Activated CD4-positive, alpha-beta T cell treated with anti-CD3 and anti-CD28 coated beads for 48 hours (primary cell): ENCODE data around the gene NUMBL.
"Not testable (repeated sequence)": the region's sequence is repeated elsewhere in the genome, so short reads cannot be mapped to it uniquely, and the experiment has no call there.

Source experiments
- DNase-seq: peaks from one replicate; pipeline ENCODE4 v3.0.0-alpha.2; 2020

NUMBL gene

DNA sequence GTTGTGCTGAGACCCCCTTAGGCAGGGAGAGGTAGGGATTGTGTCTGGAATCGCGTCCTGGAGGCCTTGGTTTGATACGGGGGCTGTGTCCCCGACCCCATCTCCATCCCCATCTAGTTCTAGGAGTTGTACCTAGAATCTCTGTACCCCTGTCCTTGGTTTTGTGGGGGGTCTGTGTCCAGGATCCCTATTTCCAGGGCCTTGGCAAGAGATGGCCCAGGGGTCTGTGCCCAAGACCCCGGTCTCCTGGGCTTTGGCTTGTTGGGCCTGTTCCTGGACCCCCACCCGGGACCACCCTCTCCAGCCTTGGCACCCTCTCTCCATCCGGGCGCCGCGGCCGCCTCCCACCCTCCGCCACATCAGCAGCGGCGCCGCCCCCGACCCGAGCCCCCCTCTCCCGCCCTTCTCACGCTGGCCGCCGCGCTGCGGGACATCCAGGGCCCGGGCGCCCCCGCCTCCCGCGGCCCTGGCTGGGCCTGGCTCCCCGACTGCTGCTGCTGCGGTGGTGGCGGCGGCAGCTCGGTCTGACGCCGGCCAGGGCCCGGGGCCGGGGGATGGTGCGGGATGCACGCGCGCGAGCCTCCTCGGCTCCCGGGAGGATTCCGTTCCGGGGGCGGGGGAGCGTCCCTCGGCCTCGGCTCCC lies at the start of gene NUMBL:
Gene NUMBL (minus strand): TSS at position 602 of the 643 bp plus-strand sequence. CDS start 168 bp downstream, at position 434.
- no peak for DNase-seq

DNA sequence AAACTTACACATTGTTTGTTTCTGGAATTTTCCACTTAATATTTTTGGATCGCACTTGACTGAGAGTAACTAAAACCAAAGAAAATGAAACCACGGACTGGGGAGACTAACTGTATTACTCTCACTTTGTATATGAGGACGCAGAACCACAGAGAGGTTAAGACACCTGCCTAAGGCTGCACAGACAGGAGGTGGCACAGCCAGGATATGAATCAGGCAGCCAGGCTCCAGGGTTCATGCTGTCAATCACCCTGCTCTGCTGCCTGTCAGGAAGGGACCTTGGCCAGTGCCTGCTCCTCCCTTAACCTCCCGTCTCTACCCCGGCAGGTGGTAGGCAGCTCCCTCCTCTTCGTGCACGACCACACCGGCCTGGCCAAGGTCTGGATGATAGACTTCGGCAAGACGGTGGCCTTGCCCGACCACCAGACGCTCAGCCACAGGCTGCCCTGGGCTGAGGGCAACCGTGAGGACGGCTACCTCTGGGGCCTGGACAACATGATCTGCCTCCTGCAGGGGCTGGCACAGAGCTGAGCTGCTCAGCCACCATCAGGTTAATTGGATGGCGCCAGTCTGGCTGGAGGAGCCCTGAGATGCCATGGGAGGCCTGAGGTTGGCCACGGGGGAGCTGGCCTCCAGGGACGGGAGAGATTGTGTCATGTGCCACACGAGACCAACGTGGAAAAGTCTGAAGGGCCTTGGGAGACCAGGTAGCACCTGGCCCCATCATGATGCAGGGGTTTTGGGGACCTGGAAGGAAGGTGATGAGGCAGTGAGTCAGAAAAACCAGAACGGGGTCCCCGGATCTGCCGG lies 48.8 kb upstream of the NUMBL start:
- no peak for DNase-seq

DNA sequence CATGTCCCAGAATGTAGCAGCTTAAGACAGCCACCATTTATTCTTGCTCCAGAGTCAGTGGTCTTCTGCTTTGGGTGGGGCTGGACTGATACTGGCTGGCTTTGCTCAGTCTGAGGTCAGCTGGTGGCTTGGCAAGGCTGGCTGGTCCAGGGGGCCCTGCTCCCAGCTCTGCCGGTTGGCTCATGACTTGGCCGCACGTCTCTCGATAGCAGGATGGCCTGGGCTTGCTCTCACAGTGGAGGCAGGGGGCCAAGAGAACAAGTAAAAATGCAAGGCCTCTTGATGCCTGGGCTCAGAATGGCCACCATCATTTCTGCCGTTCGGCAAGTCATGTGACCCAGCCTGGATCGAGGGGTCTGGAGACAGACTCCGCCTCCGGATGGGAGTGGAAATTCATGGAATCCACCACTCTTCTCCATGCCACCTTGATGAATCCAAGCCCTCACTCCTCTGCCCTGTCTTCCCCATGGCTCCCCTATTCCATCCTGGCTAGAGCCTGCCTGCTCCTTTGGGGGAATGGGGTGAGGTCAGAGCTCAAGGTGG lies 46.7 kb upstream of the NUMBL start:
- DNase-seq, result no peak

DNA sequence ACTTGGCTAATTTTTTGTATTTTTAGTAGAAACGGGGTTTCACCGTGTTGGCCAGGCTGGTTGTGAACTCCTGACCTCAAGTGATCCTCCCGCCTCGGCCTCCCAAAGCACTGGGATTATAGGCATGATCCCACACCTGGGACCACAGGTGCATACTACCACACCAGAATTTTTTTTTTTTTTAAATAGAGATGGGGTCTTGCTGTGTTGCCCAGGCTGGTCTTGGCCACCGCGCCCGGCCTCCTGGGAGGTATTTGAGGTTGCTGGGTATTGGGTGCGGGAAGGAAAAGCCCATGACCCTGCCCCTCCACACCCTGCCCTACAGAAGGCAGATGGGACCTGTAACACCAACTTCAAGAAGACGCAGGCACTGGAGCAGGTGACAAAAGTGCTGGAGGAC lies 46.2 kb upstream of the NUMBL start:
- DNase-seq, result no peak

DNA sequence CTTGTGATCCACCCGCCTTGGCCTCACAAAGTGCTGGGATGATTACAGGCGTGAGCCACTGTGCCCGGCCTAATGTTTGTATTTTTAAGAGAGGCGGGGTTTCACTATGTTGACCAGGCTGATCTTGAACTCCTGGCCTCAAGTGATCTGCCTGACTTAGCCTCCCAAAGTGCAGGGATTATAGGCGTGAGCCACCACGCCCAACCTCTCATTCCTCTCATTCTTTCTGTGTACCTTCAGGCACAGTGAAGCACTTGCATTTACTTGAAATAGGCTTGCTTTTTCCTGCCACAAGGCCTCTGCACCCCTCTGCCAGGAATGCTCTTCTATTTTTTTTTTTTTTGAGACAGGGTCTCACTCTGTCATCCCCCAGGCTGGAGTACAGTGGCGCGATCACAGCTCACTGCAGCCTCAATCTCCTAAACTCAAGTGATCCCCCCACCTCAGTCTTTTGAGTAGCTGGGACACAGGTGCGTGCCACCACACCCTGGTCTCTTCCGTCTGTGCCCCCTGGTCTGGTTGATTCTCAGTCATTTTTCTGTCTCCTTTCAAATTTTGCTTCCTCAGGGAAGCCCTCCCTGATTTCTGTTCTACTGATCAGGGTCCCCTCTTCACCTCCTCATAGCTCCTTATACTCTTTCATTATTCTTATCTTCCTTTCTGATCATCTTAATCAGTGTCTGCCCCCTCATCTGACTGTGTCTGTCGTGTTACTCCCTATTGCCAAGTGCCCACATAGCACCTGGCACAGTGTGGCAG lies 44.7 kb upstream of the NUMBL start:
- DNase-seq, result no peak

DNA sequence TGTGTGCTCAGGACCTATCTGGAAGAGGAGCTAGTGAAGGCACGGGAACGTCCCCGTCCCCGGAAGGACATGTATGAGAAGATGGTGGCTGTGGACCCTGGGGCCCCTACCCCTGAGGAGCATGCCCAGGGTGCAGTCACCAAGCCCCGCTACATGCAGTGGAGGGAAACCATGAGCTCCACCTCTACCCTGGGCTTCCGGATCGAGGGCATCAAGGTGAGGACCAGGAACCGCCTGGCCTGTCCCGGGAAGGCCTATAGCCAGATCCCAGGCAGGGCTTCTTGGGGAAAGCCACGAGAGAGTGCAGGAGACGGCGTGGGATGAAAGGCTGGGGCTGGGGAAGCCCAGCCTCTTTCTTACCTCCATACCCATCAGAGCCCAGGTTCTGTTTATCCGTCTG lies 42.7 kb upstream of the NUMBL start:
- DNase-seq, result no peak

DNA sequence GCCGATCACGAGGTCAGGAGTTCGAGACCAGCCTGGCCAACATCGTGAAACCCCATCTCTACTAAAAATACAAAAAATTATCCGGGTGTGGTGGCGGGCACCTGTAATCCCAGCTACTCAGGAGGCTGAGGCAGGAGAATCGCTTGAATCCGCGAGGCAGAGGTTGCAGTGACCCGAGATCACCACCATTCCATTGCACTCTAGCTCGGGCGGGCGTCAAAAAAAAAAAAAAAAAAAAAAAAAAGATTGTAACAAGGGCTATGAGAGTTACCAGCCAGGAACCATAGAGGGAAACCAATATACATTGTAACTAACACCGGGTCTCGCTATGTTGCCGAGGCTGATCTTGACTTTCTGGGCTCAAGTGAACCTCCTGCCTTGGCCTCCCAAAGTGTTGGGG lies 41.9 kb upstream of the NUMBL start:
- DNase-seq, result not testable (repeated sequence)

DNA sequence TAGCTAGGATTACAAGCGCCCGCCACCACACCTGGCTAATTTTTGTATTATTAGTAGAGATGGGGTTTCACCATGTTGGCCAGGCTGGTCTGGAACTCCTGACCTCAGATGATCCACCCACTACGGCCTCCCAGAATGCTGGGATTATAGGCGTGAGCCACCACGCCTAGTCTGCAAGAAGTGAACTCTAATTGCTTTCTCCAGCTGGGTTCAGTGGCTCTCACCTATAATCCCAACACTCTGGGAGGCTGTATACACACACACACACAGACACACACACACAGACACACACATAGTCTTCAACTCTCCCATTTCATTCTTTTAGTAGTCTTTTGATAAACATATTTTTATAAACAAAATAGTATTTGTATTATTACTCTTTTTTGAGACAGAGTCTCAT lies 39.6 kb upstream of the NUMBL start:
- DNase-seq, result not testable (repeated sequence)

DNA sequence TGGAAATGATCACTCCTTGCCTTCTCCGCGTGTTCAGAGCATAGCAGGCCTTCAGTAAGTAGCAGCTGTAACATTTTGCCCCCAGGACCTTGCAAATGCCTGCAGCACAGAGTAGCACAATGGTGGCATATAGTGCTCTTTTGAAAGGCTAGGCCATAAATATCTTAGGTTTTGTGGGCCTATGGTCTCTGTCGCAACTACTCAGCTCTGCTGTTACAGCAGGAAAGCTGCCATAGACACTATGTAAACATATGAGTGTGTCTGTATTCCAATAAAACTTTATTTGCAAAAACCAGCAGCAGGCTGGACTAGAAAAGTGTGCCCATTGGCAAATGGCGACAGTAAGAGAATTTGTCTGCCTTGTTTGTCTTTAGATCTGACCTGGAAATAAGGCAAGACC lies 35.8 kb upstream of the NUMBL start:
- no peak for DNase-seq

DNA sequence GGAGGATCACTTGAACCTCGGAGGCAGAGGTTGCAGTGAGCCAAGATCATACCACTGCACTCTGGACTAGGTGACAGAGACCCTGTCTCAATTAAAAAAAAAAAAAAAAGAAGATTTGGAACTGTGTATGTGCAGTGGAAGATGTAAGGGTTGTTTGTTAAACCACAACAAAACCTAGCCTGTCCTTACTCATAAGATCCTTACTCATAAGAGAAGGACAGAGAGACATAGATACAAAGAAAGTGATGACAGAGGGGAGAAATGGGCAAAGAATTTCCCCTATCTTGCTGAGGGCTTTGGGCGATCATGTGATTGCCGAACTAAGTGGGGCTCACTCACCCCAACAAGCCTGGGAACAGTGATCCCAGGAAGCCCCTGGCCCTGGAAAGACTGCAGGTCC lies 34.4 kb upstream of the NUMBL start:
- peak; percentile 15 for DNase-seq

DNA sequence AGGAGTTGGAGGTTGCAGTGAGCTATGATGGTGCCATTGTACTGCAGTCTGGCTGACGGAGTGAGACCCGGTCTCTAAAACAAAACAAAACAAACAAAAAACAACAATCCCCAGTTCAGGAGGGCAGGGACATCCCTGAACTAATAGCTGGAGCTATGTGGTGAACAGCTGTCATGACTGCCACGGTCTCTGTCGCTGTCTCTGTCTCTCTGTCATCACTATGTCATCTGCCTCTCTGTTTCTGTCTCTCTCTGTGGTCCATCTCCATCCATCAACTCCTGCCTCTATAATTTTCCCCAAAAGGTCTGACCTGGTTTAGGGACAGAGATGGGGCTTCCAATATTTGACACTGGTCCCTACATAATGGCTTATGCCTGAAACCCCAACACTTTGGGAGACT lies 33.9 kb upstream of the NUMBL start:
- no peak for DNase-seq

DNA sequence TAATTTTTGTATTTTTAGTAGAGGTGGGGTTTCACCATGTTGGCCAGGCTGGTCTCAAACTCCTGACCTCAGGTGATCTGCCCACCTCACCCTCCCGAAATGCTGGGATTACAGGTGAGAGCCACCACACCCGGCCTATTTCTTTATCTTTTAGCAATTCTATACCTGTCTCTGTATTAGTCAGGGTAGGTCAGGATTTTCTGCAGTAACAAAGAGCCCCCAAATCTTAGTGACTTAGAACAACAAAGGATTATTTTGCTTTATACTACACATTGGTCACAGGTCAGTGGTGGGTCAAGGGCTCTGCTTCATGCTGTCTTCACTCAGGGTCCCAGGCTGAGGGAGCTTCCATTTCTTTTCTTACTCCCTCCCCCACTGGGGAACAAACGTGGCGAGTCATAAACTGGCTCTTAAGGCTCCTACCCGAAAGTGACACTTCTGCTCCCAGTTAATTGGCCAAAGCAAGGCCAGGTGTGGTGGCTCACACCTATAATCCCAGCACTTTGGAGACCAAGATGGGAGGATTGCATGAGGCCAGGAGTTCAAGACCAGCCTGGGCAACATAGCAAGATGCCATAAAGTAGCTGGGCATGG lies 33.3 kb upstream of the NUMBL start:
- no peak for DNase-seq

DNA sequence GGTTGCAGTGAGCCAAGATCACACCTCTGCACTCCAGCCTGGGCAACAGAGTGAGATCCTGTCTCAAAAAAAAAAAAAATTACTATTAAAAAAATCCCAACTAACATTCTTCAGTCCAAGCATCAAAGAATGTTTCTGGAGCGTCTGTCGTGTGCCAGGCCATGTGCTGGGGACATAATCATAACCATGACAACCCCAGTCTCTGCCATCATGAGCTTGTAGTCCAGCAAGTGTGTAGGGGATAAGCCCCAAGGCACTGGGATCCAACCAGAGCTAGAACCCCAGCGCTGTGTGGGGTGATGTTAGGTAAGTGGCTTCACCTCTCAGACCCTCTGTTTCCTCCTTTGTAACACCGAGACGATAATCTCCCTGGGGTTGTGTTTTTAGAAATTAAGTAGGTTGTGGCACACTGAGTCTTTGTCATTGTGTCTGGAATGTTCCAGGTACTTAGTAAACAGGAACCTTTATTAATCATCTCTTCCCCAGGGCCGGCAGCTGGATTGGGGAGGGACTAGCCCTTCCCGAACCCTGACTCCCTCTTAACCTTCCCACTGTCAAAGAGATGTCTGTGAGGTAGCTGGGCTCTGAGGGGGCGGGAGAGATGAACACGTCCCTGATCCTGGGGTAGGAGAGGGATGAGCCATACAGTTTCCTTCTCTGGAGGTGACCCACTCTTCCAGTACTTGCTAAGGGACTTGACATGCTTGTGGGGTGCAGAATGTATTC lies 31.6 kb upstream of the NUMBL start:
- no peak for DNase-seq

DNA sequence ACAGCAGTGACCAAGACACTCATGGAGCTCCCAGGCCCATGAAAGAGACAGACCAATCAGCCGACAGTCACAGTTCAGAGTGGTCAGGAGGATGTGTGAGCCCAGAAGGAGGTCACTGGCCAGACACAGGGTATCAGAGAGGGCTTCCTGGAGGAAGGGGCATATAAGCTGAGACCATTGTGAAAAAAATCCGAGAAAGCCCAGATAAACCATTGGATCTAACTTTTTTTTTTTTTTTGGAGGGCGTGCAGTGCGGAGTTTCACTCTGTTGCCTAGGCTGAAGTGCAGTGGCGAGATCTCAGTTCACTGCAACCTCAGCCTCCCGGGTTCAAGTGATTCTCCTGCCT lies 30.7 kb upstream of the NUMBL start:
- no peak for DNase-seq

DNA sequence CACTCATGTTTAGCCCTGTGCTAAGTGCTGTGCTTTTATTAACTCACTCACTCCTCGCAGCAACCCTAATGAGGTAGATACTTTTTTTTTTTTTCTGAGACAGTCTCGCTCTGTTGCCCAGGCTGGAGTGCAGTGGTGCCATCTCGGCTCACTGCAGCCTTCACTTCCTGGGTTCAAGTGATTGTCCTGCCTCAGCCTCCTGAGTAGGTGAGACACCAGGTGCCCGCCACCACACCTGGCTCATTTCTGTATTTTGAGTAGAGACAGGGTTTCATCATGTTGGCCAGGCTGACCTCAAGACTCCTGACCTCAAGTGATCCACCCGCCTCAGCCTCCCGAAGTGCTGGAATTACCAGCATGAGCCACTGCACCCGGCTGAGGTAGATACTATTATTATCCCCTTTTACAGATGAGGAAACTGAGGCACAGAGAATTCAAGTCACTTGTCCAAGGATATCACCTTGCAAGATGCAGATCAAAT lies 29.0 kb upstream of the NUMBL start:
- DNase-seq, result no peak

DNA sequence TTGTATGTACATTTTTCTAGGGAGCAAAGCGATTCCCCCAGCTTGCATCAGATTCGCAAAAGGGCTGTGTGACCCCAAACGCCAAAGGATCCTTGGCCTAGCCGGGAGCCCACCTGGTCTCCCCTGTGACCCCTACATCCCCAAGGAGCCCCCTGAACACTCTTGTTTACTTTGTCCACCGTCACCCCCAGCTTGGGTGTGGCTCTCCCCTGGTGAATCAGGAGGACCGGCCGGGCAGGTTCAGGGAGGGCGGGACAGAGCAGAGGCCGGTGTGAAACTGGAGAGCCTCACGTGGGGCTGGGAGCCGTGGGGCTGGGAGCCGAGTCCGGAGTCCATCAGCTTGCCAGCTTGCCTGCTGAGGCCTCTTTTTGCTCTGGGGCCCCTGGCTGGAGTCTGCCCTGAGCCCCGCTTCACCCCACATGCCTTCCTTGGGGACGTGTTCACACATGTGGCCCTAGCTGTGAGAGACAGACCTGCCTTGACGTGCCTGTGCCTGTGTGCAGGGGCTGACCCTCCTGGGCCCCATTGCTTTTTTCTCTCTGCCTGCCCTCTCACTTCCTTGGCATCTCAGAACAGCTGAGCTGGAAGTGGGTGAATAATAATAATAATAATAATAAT lies 28.4 kb upstream of the NUMBL start:
- peak; percentile 18 for DNase-seq

DNA sequence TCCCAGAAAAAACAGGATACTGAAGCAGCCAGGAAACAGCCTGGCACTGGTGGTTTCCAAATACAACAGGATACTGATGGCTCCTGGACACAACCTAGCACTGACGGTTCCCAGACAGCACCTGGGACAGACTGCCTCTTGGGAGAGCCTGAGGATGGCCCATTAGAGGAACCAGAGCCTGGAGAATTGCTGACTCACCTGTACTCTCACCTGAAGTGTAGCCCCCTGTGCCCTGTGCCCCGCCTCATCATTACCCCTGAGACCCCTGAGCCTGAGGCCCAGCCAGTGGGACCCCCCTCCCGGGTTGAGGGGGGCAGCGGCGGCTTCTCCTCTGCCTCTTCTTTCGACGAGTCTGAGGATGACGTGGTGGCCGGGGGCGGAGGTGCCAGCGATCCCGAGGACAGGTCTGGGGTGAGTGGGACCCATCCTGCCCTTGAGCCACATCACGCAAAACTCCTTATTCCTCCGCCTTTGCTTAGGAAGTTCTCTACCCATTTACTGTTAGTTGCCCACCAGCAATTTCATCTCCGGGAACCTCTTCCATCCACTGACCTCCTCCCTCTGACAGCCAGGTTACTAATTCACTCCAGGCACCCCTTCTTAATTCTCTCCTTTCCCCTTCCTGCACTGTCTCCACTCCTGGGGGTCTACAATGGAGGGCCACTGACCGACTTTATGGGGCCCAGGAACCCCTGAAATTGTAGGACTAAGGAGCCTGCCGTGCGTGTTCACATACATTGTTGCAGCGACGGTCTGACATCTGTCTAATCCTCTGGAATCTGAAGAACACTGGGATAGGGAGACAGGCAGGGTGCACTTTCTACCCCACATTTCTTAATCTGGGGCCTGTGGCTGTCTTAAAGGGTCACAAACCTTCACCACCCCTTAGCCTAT lies 27.7 kb upstream of the NUMBL start:
- DNase-seq, result no peak

DNA sequence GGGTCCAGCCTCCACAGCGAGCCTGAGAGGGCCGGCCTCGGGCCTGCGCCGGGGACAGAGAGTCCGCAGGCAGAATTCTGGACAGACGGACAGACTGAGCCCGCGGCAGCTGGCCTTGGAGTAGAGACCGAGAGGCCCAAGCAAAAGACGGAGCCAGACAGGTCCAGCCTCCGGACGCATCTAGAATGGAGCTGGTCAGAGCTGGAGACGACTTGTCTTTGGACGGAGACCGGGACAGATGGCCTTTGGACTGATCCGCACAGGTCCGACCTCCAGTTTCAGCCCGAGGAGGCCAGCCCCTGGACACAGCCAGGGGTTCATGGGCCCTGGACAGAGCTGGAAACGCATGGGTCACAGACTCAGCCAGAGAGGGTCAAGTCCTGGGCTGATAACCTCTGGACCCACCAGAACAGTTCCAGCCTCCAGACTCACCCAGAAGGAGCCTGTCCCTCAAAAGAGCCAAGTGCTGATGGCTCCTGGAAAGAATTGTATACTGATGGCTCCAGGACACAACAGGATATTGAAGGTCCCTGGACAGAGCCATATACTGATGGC lies 27.0 kb upstream of the NUMBL start:
- no peak for DNase-seq

DNA sequence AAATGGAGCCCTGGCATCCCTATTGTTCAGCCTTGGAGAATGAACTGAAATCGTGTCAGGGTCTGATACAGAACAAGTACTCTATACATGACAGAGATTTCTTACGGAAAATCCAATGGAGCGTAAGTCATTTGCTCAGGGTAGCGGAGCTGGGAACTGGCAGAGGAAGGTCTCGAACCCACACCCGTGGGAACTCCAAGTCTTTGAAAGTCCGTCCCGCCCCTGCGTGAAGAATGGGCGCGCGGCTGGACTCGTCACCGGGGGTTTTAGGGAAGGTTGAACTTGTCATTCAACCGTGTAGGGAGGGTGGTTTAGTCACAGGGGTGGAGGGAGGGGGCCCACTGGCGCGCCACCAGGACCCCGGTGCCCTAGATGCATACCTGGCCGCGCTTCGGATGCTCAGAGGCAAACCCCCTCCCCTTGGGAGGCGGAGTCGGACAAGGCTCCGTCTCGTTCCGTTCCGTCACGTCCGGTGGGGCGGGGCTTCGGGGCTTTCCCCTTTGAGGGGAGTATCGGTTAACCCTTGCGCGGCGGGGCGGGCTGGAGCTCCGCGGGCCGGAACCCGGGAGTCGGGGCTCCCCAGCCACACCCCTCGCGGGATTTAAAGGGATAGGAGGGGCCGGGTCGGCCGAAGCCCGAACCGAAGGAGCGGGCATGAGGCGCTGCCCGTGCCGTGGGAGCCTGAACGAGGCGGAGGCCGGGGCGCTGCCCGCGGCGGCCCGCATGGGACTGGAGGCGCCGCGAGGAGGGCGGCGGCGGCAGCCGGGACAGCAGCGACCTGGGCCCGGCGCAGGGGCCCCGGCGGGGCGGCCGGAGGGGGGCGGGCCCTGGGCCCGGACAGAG lies 26.3 kb upstream of the NUMBL start, which contains the start of the genes COQ8B and ITPKC:
Gene COQ8B (minus strand): TSS at position 405 of the 843 bp plus-strand sequence. CDS start 2,254 bp downstream, outside the sequence.
Gene ITPKC (plus strand): TSS at position 631 of the 843 bp plus-strand sequence. CDS start 24 bp downstream, at position 655.
- DNase-seq, result peak; percentile 100
